Skeletal muscle cell (primary cell): ENCODE measurements around the gene ST6GAL1.

Experiments used
- DNase-seq: peaks from one replicate; pipeline ENCODE4 v3.0.0-alpha.2; 2010; ENCODE audit warnings: low read depth
- H3K4me3 ChIP-seq: 2 replicates; pipeline ENCODE4 v1.5.1; 2011; ENCODE audit warnings: low read depth, mild to moderate bottlenecking, control low read depth, low read length, moderate library complexity

The ST6GAL1 gene

DNA sequence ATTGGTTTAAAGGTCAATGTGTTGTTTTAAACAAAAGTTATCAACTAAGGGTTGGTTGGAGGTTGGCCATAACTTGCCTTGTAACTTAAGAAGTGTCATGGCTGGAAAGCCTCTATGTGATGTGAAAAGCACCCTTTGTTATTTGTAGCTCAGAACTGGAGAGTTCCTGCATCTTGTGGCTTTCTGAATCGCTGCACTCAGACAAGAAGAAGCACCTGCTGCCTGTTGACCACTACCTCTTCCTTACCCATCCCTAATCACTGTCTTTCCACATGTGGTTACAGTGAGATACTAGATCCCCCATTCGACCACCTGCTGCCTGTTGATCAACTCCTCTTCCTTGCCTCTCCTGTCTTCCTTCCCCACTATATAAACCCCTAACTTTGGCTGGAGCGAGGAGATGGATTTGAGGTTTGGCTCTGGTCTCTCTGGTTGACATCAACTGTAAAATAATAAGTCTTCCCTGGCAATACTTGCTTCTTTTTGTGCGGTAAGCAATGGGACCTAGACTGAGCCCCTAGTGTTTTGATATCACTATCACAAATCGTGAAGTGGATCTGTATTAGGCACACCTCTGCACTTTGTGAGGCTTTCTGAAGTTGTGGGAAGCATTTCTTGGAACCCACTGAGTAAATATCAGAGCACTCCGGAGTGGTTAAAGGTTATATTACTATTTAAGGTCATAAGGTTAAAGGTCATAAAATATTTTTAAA, 195.1 kb downstream of the ST6GAL1 start:
- no peak overlapping the region for H3K4me3 ChIP-seq
- DNase-seq = no peak
